Colonic mucosa (tissue), 4 donors: ENCODE measurements around the gene RIPK3. TPM values are rescaled to one million over a fixed set of nuclear protein-coding genes. Genes with fewer than 3 reads are reported as not detected.

Experiments used
- DNase-seq: peaks from one replicate; pipeline ENCODE4 v3.0.0-alpha.2; 2020
- H3K27ac ChIP-seq: fragments of 200-600 bp; one replicate; pipeline ENCODE4 v1.8.0; 2021
- H3K27me3 ChIP-seq: fragments of 200-600 bp; one replicate; pipeline ENCODE4 v1.8.0; 2021
- H3K36me3 ChIP-seq: fragments of 200-600 bp; one replicate; pipeline ENCODE4 v1.8.0; 2021
- H3K4me1 ChIP-seq: fragments of 200-600 bp; one replicate; pipeline ENCODE4 v1.8.0; 2021; ENCODE audit warnings: mild to moderate bottlenecking
- H3K4me3 ChIP-seq: fragments of 200-600 bp; one replicate; pipeline ENCODE4 v1.8.0; 2021
- H3K9ac ChIP-seq, 2 donors: one replicate each; pipeline ENCODE4 v1.7.0; 2013; ENCODE audit warnings: control low read depth in 2 of 2, low read depth in 2 of 2, low read length in 2 of 2
- H3K9me3 ChIP-seq: fragments of 200-600 bp; one replicate; pipeline ENCODE4 v1.8.0; 2021
- CTCF ChIP-seq: fragments of 200-600 bp; IDR thresholded peaks from one replicate; pipeline ENCODE4 v1.8.0; 2022; ENCODE audit warnings: antibody characterized with exemption, mild to moderate bottlenecking
- intact Hi-C: fragments of 100-400 bp; cut with DNase I; formaldehyde crosslinking; loops from one replicate; pipeline ENCODE4 v1.14.1; 2022
- total RNA-seq, 2 donors: library from RNA; stranded (reverse); fragmentation: NEBNext Ultra II Directional in 1 of 2; extraction: Animal tissue kit (Norgen Biotek cat#: 25700) in 1 of 2; gene quantifications; one replicate each; pipeline ENCODE4 v1.2.1, GENCODE V29; 2021
- donor health status: healthy.
- donor health status: DM: no; HTN: no; CAD: no.
- donor health status: DM: no; HTN: no; CAD: no.

Gene RIPK3
- total RNA-seq, 2 donors from 2014 or later, result 30.1 to 38.2 TPM

- Histone ChIP-seq H3K4me3 (no peak overlapping the region), H3K9me3 (no peaks in the 10 kb centered on the region), H3K4me1 (no peaks in the 10 kb centered on the region), H3K36me3 (no peaks in the 10 kb centered on the region), H3K27me3 (no peaks in the 10 kb centered on the region), H3K27ac (no peak overlapping the region), H3K9ac (no peak overlapping the region)
- no peak for TF ChIP-seq CTCF
- intact Hi-C loops, result no loop called here
- no peak for DNase-seq
These were observed 45.7 kb upstream of the RIPK3 start for GRCh38 chr14:24385524-24385923.

GRCh38 chr14:24384169-24384568 is 44.4 kb upstream of the RIPK3 start:
- Histone ChIP-seq H3K4me3 (no peak overlapping the region), H3K27ac (no peak overlapping the region), H3K9me3 (no peaks in the 10 kb centered on the region), H3K9ac (no peak overlapping the region), H3K36me3 (no peaks in the 10 kb centered on the region), H3K27me3 (no peaks in the 10 kb centered on the region), H3K4me1 (no peaks in the 10 kb centered on the region)
- no peak for TF ChIP-seq CTCF
- intact Hi-C loops, result no loop called here
- no peak for DNase-seq

GRCh38 chr14:24382064-24382371 is 42.2 kb upstream of the RIPK3 start:
- H3K9me3 ChIP-seq, result no peaks in the 10 kb centered on the region
- H3K36me3 ChIP-seq, result no peaks in the 10 kb centered on the region
- H3K4me1 ChIP-seq, result no peaks in the 10 kb centered on the region
- H3K9ac ChIP-seq, result no peak overlapping the region
- H3K27ac ChIP-seq, result no peak overlapping the region
- no peak for DNase-seq
- TF ChIP-seq CTCF, result no peak
- intact Hi-C loops, result no loop called here
- no peak overlapping the region for H3K4me3 ChIP-seq
- H3K27me3 ChIP-seq, result no peaks in the 10 kb centered on the region

- H3K9me3 ChIP-seq, result no peaks in the 10 kb centered on the region
- H3K4me3 ChIP-seq, result no peak overlapping the region
- no peak for TF ChIP-seq CTCF
- H3K4me1 ChIP-seq, result no peaks in the 10 kb centered on the region
- H3K9ac ChIP-seq, result no peak overlapping the region
- no peaks in the 10 kb centered on the region for H3K27me3 ChIP-seq
- no peak overlapping the region for H3K27ac ChIP-seq
- intact Hi-C loops, result no loop called here
- DNase-seq, result no peak
- no peaks in the 10 kb centered on the region for H3K36me3 ChIP-seq
These were observed 41.7 kb upstream of the RIPK3 start for GRCh38 chr14:24381363-24382063.

GRCh38 chr14:24379907-24380730 is 40.3 kb upstream of the RIPK3 start:
- Histone ChIP-seq H3K4me1 (no peaks in the 10 kb centered on the region), H3K4me3 (no peak overlapping the region), H3K27me3 (no peaks in the 10 kb centered on the region), H3K27ac (no peak overlapping the region), H3K9me3 (no peaks in the 10 kb centered on the region), H3K9ac (no peak overlapping the region), H3K36me3 (no peaks in the 10 kb centered on the region)
- intact Hi-C loops, result no loop called here
- no peak for DNase-seq
- no peak for TF ChIP-seq CTCF
